Esophagus squamous epithelium (tissue), 4 donors: ENCODE measurements around the gene L1CAM.

Experiments
- CTCF ChIP-seq, 6 experiments: fragments of 450-650 bp in 4 of 6; fragments of 200-600 bp in 2 of 6; sonication (generic) in 2 of 6; IDR thresholded peaks; one replicate each; pipeline ENCODE4 v1.5.1; 2016 to 2019; ENCODE audit warnings: antibody characterized with exemption in 6 of 6, mild to moderate bottlenecking in 4 of 6, moderate library complexity in 4 of 6
- POLR2A ChIP-seq, 4 donors: fragments of 450-650 bp; IDR thresholded peaks; one replicate each; pipeline ENCODE4 v1.6.1; 2017; ENCODE audit warnings: antibody characterized with exemption in 4 of 4, mild to moderate bottlenecking in 4 of 4, moderate library complexity in 3 of 4

- TF ChIP-seq CTCF (IDR thresholded peaks at IDR 0.05): no peak
- TF ChIP-seq POLR2A (IDR thresholded peaks at IDR 0.05): no peak
Observed at GRCh38 chrX:153818571-153819383, 67.2 kb downstream of the L1CAM start.
